Astrocyte (in vitro differentiated cells and primary cell): ENCODE measurements around the gene ACP5. TPM values are rescaled to one million over a fixed set of nuclear protein-coding genes. Genes with fewer than 3 reads are reported as not detected.
"Not testable (repeated sequence)": the region's sequence is repeated elsewhere in the genome, so short reads cannot be mapped to it uniquely, and the experiment has no call there.

ENCODE experiments used
- DNase-seq: peaks from one replicate; pipeline ENCODE4 v3.0.0-alpha.2; 2010; ENCODE audit warnings: low read depth
- FAIRE-seq: peaks from 2 replicates; lab custom pipeline; 2011; peaks lifted over from hg19 to GRCh38; lab: Jason Lieb, UNC
- H2AFZ ChIP-seq: 2 replicates; pipeline ENCODE4 v1.6.0; 2012; ENCODE audit warnings: low read depth, low read length, inconsistent platforms
- H3K27ac ChIP-seq: 2 replicates; pipeline ENCODE4 v1.5.1; 2011; ENCODE audit warnings: low read depth, low read length, inconsistent platforms
- H3K27me3 ChIP-seq: 2 replicates; pipeline ENCODE4 v1.6.0; 2011; ENCODE audit warnings: low read length, inconsistent platforms; ENCODE audit not compliant: insufficient read depth
- H3K36me3 ChIP-seq: 2 replicates; pipeline ENCODE4 v1.5.1; 2011; ENCODE audit warnings: low read length, inconsistent platforms; ENCODE audit not compliant: insufficient read depth
- H3K4me1 ChIP-seq: 2 replicates; pipeline ENCODE4 v1.5.1; 2011; ENCODE audit warnings: low read length, inconsistent platforms; ENCODE audit not compliant: insufficient read depth
- H3K4me2 ChIP-seq: 2 replicates; pipeline ENCODE4 v1.6.0; 2012; ENCODE audit warnings: low read length, inconsistent platforms
- H3K4me3 ChIP-seq: 2 replicates; pipeline ENCODE4 v1.5.1; 2011; ENCODE audit warnings: low read depth, mild to moderate bottlenecking, low read length, inconsistent platforms; ENCODE audit not compliant: insufficient read depth
- H3K79me2 ChIP-seq: 2 replicates; pipeline ENCODE4 v1.6.0; 2012; ENCODE audit warnings: mild to moderate bottlenecking, low read length, inconsistent platforms; ENCODE audit not compliant: insufficient read depth
- H3K9ac ChIP-seq: 2 replicates; pipeline ENCODE4 v1.6.0; 2012; ENCODE audit warnings: mild to moderate bottlenecking, low read length, inconsistent platforms
- H3K9me3 ChIP-seq: 2 replicates; pipeline ENCODE4 v1.5.1; 2012; ENCODE audit warnings: low read depth, mild to moderate bottlenecking, low read length, inconsistent platforms; ENCODE audit not compliant: insufficient read depth
- H4K20me1 ChIP-seq: 2 replicates; pipeline ENCODE4 v1.6.0; 2012; ENCODE audit warnings: low read length, inconsistent platforms; ENCODE audit not compliant: insufficient read depth
- H3K27ac Mint-ChIP-seq: one replicate; pipeline ENCODE4 v1.8.0; 2021; ENCODE audit warnings: mild to moderate bottlenecking, mixed read lengths; ENCODE audit not compliant: unreplicated experiment
- H3K27me3 Mint-ChIP-seq: one replicate; pipeline ENCODE4 v1.8.0; 2021; ENCODE audit warnings: low read depth, mixed read lengths; ENCODE audit not compliant: unreplicated experiment
- H3K36me3 Mint-ChIP-seq: one replicate; pipeline ENCODE4 v1.8.0; 2021; ENCODE audit warnings: low read depth, mixed read lengths; ENCODE audit not compliant: unreplicated experiment
- H3K4me1 Mint-ChIP-seq: one replicate; pipeline ENCODE4 v1.8.0; 2021; ENCODE audit warnings: low read depth, mixed read lengths; ENCODE audit not compliant: unreplicated experiment
- H3K4me3 Mint-ChIP-seq: one replicate; pipeline ENCODE4 v1.8.0; 2021; ENCODE audit warnings: mild to moderate bottlenecking, moderate library complexity, mixed read lengths; ENCODE audit not compliant: unreplicated experiment
- H3K9me3 Mint-ChIP-seq: one replicate; pipeline ENCODE4 v1.8.0; 2021; ENCODE audit warnings: mild to moderate bottlenecking, mixed read lengths; ENCODE audit not compliant: unreplicated experiment
- EZH2 ChIP-seq: IDR thresholded peaks from 2 replicates; pipeline ENCODE4 v1.6.1; 2012; ENCODE audit warnings: mild to moderate bottlenecking, low read length, inconsistent platforms; ENCODE audit not compliant: insufficient read depth
- total RNA-seq: library from RNA; stranded (reverse); gene quantifications from 2 replicates; pipeline ENCODE4 v1.2.1, GENCODE V29; 2021
- TF ChIP-seq, protein P1 (sequence below): IDR thresholded peaks from 2 replicates; pipeline ENCODE4 v1.5.1; 2011; ENCODE audit warnings: low read depth, mild to moderate bottlenecking, inconsistent platforms, low read length, moderate library complexity; ENCODE audit not compliant: insufficient read depth

ACP5 gene
- total RNA-seq, 1 donor from 2014 or later, result not detected

DNA sequence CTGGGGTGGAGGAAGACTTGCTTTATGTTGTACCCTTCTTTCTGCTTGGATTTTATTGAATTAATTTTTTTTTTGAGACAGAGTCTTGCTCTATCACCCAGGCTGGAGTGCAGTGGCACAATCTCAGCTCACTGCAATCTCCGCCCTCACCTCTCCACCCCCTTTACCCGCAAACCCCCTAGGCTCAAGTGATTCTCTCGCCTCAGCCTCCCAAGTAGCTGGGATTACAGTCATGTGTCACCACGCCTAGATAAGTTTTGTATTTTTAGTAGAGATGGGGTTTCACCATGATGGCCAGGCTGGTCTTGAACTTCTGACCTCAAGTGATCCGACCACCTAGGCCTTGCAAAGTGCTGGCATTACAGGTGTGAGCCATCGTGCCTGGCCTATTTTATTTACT, 4.1 kb downstream of the ACP5 start:
- not testable (repeated sequence) for H3K4me3 ChIP-seq, H4K20me1 ChIP-seq, H3K4me3 Mint-ChIP-seq, H3K9me3 Mint-ChIP-seq, H3K36me3 Mint-ChIP-seq, H3K9me3 ChIP-seq, H3K27ac ChIP-seq, H3K9ac ChIP-seq, H3K27me3 Mint-ChIP-seq, FAIRE-seq, H2AFZ ChIP-seq, DNase-seq, H3K36me3 ChIP-seq, H3K4me2 ChIP-seq, H3K79me2 ChIP-seq, H3K4me1 Mint-ChIP-seq, H3K27me3 ChIP-seq, H3K4me1 ChIP-seq, H3K27ac Mint-ChIP-seq

DNA sequence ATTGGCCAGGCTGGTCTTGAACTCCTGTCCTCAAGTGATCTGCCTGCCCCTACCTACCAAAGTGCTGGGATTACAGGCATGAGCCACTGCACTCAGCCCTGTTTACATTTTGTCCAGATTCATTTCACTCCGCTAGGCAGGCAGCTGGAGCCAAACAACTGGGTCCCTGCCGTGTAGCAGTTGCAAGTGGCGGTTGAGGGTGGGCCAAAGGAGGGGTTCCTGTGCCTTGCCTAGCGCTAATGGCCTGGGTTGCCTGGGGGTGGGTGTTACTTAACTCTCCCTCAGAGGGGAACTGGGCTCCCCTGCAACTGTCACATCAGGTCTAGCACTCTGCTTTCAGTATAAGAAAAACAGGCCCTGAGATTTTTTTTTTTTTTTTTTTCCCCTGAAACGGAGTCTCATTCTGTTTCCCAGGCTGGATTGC, 7.4 kb downstream of the ACP5 start:
- no peaks in the 10 kb centered on the region for H3K27me3 ChIP-seq
- FAIRE-seq (no peak), DNase-seq (no peak)
- H3K79me2 ChIP-seq, result no peaks in the 10 kb centered on the region
- no peak overlapping the region for H3K27ac ChIP-seq
- Mint-ChIP-seq H3K27ac (no peak overlapping the region), H3K9me3 (no peaks in the 10 kb centered on the region), H3K4me1 (peaks cover 4% of the 10 kb centered on the region), H3K27me3 (no peaks in the 10 kb centered on the region), H3K4me3 (no peak overlapping the region), H3K36me3 (no peaks in the 10 kb centered on the region)
- peaks cover 4% of the 10 kb centered on the region for H3K4me1 ChIP-seq
- TF ChIP-seq, protein P1, sequence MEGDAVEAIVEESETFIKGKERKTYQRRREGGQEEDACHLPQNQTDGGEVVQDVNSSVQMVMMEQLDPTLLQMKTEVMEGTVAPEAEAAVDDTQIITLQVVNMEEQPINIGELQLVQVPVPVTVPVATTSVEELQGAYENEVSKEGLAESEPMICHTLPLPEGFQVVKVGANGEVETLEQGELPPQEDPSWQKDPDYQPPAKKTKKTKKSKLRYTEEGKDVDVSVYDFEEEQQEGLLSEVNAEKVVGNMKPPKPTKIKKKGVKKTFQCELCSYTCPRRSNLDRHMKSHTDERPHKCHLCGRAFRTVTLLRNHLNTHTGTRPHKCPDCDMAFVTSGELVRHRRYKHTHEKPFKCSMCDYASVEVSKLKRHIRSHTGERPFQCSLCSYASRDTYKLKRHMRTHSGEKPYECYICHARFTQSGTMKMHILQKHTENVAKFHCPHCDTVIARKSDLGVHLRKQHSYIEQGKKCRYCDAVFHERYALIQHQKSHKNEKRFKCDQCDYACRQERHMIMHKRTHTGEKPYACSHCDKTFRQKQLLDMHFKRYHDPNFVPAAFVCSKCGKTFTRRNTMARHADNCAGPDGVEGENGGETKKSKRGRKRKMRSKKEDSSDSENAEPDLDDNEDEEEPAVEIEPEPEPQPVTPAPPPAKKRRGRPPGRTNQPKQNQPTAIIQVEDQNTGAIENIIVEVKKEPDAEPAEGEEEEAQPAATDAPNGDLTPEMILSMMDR, result no peak
- TF ChIP-seq EZH2, result no peak
- H2AFZ ChIP-seq, result no peak overlapping the region
- H4K20me1 ChIP-seq, result no peaks in the 10 kb centered on the region
- H3K4me3 ChIP-seq, result no peak overlapping the region
- no peak overlapping the region for H3K9ac ChIP-seq
- H3K4me2 ChIP-seq, result no peak overlapping the region
- no peaks in the 10 kb centered on the region for H3K9me3 ChIP-seq
- no peaks in the 10 kb centered on the region for H3K36me3 ChIP-seq

DNA sequence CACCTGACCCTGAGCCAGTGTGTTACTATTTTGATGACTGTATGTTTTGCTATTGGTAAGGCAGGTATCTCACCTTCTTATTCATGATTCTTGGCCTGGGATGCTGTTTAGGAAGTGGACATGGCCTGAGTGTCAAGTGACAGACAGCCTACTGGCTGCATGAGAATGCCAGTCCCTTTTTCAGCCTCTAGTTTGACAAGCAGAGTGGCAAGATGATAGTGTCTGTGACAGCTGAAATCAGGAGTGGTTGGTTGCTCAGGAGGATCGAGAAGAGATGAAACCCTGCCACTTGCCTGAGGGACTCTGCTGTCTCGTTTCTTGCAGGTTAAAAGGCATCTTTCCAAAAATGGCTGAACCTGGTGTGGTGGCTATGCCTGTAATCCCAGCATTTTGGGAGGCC, 11.3 kb downstream of the ACP5 start:
- no peaks in the 10 kb centered on the region for H3K27me3 ChIP-seq
- Mint-ChIP-seq H3K4me1 (peaks cover 4% of the 10 kb centered on the region), H3K27me3 (no peaks in the 10 kb centered on the region), H3K9me3 (no peaks in the 10 kb centered on the region), H3K27ac (no peak overlapping the region), H3K4me3 (no peak overlapping the region), H3K36me3 (no peaks in the 10 kb centered on the region)
- no peaks in the 10 kb centered on the region for H4K20me1 ChIP-seq
- H3K36me3 ChIP-seq, result no peaks in the 10 kb centered on the region
- H3K9ac ChIP-seq, result no peak overlapping the region
- H3K27ac ChIP-seq, result no peak overlapping the region
- H2AFZ ChIP-seq, result no peak overlapping the region
- H3K79me2 ChIP-seq, result no peaks in the 10 kb centered on the region
- H3K4me1 ChIP-seq, result peaks cover 4% of the 10 kb centered on the region
- FAIRE-seq (no peak), DNase-seq (no peak)
- H3K9me3 ChIP-seq, result no peaks in the 10 kb centered on the region
- no peak overlapping the region for H3K4me2 ChIP-seq
- no peak overlapping the region for H3K4me3 ChIP-seq
- no peak for TF ChIP-seq EZH2
- TF ChIP-seq, protein P1, result no peak

DNA sequence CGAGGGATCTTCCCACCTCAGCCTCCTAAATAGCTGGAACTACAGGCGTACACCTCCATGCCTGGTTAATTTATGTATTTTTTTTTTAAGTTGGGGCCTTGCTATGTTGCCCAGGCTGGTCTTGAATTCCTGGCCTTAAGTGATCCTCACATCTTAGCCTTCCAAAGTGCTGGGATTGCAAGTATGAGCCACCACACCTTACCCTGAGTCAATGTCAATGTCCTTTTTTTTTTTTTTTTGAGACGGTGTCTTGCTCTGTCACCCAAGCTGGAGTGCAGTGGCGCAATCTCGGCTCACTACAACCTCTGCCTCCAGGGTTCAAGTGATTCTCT, 11.8 kb downstream of the ACP5 start:
- not testable (repeated sequence) for DNase-seq, H3K27ac Mint-ChIP-seq, H3K27me3 Mint-ChIP-seq, H3K4me2 ChIP-seq, H3K4me3 ChIP-seq, H3K4me3 Mint-ChIP-seq, H3K9me3 Mint-ChIP-seq, H3K36me3 Mint-ChIP-seq, H3K9ac ChIP-seq, H3K36me3 ChIP-seq, H3K27ac ChIP-seq, H3K4me1 ChIP-seq, H3K27me3 ChIP-seq, H3K9me3 ChIP-seq, H4K20me1 ChIP-seq, FAIRE-seq, H3K79me2 ChIP-seq, H3K4me1 Mint-ChIP-seq, H2AFZ ChIP-seq

DNA sequence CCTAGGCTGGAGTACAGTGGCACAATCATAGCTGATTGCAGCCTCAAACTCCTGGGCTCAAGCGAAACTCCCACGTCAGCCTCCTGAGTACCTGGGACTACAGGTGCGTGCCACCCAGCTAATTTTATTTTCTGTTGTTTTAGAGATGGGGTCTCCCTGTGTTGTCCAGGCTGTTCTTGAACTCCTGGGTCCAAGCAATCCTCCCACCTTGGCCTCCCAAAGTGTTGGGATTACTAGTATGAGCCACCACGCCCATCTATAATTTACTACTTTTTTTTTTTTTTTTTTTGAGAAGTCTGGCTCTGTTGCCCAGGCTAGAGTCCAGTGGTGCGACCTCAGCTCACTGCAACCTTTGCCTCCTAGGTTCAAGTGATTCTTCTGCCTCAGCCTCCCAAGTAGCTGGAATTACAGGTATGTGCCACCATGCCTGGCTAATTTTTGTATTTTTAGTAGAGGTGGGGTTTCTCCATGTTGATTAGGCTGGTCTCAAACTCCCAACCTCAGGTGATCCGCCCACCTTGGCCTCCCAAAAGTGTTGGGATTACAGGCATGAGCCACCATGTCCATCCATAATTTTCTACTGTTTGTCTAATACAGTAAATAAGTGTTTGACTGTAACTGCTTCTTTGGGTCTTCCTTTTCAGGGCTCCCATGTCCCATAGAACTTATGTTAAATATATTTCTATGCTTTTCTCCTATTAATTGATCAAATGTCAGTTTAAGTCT, 13.2 kb downstream of the ACP5 start:
- H3K4me2 ChIP-seq, H3K4me3 Mint-ChIP-seq, FAIRE-seq, H3K36me3 ChIP-seq, H4K20me1 ChIP-seq, H3K4me3 ChIP-seq, H3K79me2 ChIP-seq, H3K27ac ChIP-seq, DNase-seq, H3K36me3 Mint-ChIP-seq, H3K27me3 ChIP-seq, H3K4me1 ChIP-seq, H2AFZ ChIP-seq, H3K27ac Mint-ChIP-seq, H3K9me3 Mint-ChIP-seq, H3K27me3 Mint-ChIP-seq, H3K9me3 ChIP-seq, H3K9ac ChIP-seq: not testable (repeated sequence)
- peaks cover 11% of the 10 kb centered on the region for H3K4me1 Mint-ChIP-seq
